Ovary (tissue), 9 donors: ENCODE measurements around the gene ARHGAP28. TPM values are rescaled to one million over a fixed set of nuclear protein-coding genes. Genes with fewer than 3 reads are reported as not detected.
A peak's percentile ranks its signal among the peaks of the same experiment; 100 is the strongest.

Source experiments
- DNase-seq, 5 donors: peaks; one replicate each; pipeline ENCODE4 v3.0.0-alpha.2; 2019 to 2020
- H3K27ac ChIP-seq, 2 donors: fragments of 200-600 bp; one replicate each; pipeline versions ENCODE4 v1.5.1 to v1.8.0; 2019 to 2022
- H3K27me3 ChIP-seq: fragments of 200-600 bp; one replicate; pipeline ENCODE4 v1.8.0; 2022
- H3K36me3 ChIP-seq: fragments of 200-600 bp; sonication (generic); one replicate; pipeline ENCODE4 v1.5.1; 2019
- H3K4me1 ChIP-seq: one replicate; pipeline ENCODE4 v1.8.1; 2013; ENCODE audit warnings: mild to moderate bottlenecking, moderate library complexity; ENCODE audit not compliant: insufficient read depth
- H3K4me3 ChIP-seq: fragments of 200-600 bp; sonication (generic); one replicate; pipeline ENCODE4 v1.5.1; 2017
- H3K9me3 ChIP-seq, 2 donors: fragments of 200-600 bp in 1 of 2; sonication (generic) in 1 of 2; one replicate each; pipeline versions ENCODE4 v1.5.1 to v1.8.1; 2013 to 2019; ENCODE audit warnings: mild to moderate bottlenecking in 1 of 2, moderate library complexity in 1 of 2
- EP300 ChIP-seq: sonication (generic); formaldehyde crosslinking; IDR thresholded peaks from one replicate; pipeline ENCODE4 v1.6.1; 2017; ENCODE audit warnings: antibody characterized with exemption
- POLR2A ChIP-seq: fragments of 450-650 bp; IDR thresholded peaks from one replicate; pipeline ENCODE4 v1.6.1; 2017; ENCODE audit warnings: antibody characterized with exemption, mild to moderate bottlenecking, moderate library complexity
- WGBS, 3 donors: extraction: QIAGEN DNeasy Blood & Tissue Kit in 1 of 3; methylation state at CpG; one replicate each; pipeline versions ENCODE4 v1.1.5 to v1.1.7; 2013 to 2017; 5-methylcytosine and 5-hydroxymethylcytosine counted together
- intact Hi-C, 4 donors: fragments of 100-400 bp; cut with DNase I; formaldehyde crosslinking; loops; one replicate each; pipeline versions ENCODE4 v1.11.0 to v1.15.1; 2022 to 2023
- polyA plus RNA-seq, 2 donors: library from polyadenylated mRNA; stranded (reverse); fragments of 200-250 nt in 1 of 2; fragments of 350-450 nt in 1 of 2; fragmentation: Illumina TruSeq in 1 of 2; extraction: RNeasy Lipid Tissue Mini Kit (QIAGEN cat#74804) in 1 of 2; gene quantifications; one replicate each; pipeline ENCODE4 v1.2.3, GENCODE V29; 2013 to 2014
- total RNA-seq, 7 donors: library from RNA; depleted of rRNA in 2 of 7; stranded (reverse); fragments of >200 nt in 2 of 7; fragmentation: NEBNext Ultra II Directional in 3 of 7; extraction: Animal tissue kit (Norgen Biotek cat#: 25700) in 3 of 7; gene quantifications; one replicate each; pipeline versions ENCODE4 v1.1.0 to v1.2.4, GENCODE V29; 2016 to 2023
- TF ChIP-seq, protein P1 (sequence below), 3 donors: fragments of 450-650 bp in 2 of 3; fragments of 200-600 bp in 1 of 3; IDR thresholded peaks; one replicate each; pipeline versions ENCODE4 v1.5.1 to v1.8.0; 2016 to 2022; ENCODE audit warnings: antibody characterized with exemption in 3 of 3, mild to moderate bottlenecking in 1 of 3
- donor health status: DM: no; HTN: no; CAD: no; lungs with moderate emphysema.
- donor health status: DM: no; HTN: no; CAD: no.
- donor health status: Bipolar disorder and iron deficiency.
- donor health status: DM: yes; HTN: yes; CAD: no.
- donor health status: DM: no; HTN: no; CAD: no.
- donor health status: DM: yes; HTN: yes; CAD: no.

The ARHGAP28 gene
- total and polyA plus RNA-seq, 9 donors = 5.9 to 28.7 (median 16.9) TPM

DNA sequence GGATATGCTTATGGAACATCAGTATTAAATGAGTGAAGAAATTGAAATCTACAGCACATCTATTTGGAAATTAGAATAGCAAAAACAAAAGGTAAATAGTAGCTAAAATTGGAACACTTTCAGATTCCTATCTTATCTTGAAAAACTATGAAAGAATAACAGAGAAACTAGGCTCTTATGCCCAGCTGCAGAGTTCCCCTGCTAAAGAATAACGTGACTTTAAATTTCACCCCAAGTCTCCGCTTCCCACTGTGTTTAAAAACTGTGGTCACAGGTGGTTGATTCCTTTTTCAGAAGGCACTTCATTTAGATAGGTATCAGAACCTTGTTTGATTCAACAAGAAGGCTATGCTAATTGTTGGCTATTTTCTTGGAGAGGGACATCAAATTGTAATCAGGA lies 30.1 kb downstream of the ARHGAP28 start:
- 40 to 85% (median 68%) methylated on average over 2 of the region's 2 CpGs for WGBS, 3 donors
- H3K4me3 ChIP-seq = no peak overlapping the region
- no peaks in the 10 kb centered on the region for H3K4me1 ChIP-seq
- intact Hi-C loops = no loop called here
- no peaks in the 10 kb centered on the region for H3K9me3 ChIP-seq
- DNase-seq = no peak
- TF ChIP-seq, protein P1, sequence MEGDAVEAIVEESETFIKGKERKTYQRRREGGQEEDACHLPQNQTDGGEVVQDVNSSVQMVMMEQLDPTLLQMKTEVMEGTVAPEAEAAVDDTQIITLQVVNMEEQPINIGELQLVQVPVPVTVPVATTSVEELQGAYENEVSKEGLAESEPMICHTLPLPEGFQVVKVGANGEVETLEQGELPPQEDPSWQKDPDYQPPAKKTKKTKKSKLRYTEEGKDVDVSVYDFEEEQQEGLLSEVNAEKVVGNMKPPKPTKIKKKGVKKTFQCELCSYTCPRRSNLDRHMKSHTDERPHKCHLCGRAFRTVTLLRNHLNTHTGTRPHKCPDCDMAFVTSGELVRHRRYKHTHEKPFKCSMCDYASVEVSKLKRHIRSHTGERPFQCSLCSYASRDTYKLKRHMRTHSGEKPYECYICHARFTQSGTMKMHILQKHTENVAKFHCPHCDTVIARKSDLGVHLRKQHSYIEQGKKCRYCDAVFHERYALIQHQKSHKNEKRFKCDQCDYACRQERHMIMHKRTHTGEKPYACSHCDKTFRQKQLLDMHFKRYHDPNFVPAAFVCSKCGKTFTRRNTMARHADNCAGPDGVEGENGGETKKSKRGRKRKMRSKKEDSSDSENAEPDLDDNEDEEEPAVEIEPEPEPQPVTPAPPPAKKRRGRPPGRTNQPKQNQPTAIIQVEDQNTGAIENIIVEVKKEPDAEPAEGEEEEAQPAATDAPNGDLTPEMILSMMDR (IDR thresholded peaks at IDR 0.05) = no peak
- TF ChIP-seq POLR2A (no peak), EP300 (no peak)
- H3K36me3 ChIP-seq = no peaks in the 10 kb centered on the region
- no peak overlapping the region for H3K27ac ChIP-seq
- H3K27me3 ChIP-seq = no peaks in the 10 kb centered on the region

DNA sequence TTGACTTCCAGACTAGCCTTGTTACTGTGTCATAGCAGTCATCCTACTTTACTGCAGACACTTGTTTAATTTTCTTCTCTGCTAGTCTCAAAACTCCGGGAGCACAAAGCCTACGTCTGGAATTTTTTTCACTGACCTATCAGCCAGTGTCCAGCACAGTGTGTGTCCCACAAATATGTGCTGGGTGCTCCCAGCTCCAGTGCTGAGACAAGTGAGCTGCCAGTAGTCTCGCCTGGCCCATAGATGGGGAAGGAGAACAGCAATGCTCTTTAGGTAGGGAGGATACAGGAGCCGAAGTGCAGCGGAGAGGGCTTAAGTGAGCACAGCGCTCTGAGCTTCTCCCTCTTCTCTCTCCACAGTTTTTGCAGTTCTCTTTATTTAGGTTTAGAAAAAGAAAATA lies 34.0 kb downstream of the ARHGAP28 start:
- no peaks in the 10 kb centered on the region for H3K9me3 ChIP-seq
- no peaks in the 10 kb centered on the region for H3K27me3 ChIP-seq
- H3K4me3 ChIP-seq = no peak overlapping the region
- H3K27ac ChIP-seq = no peak overlapping the region
- DNase-seq = no peak
- H3K4me1 ChIP-seq = no peaks in the 10 kb centered on the region
- intact Hi-C loops = no loop called here
- 71 to 74% (median 73%) methylated on average over 6 of the region's 6 CpGs for WGBS, 3 donors
- H3K36me3 ChIP-seq = no peaks in the 10 kb centered on the region
- TF ChIP-seq POLR2A (no peak), EP300 (no peak)
- TF ChIP-seq, protein P1 (IDR thresholded peaks at IDR 0.05) = no peak

DNA sequence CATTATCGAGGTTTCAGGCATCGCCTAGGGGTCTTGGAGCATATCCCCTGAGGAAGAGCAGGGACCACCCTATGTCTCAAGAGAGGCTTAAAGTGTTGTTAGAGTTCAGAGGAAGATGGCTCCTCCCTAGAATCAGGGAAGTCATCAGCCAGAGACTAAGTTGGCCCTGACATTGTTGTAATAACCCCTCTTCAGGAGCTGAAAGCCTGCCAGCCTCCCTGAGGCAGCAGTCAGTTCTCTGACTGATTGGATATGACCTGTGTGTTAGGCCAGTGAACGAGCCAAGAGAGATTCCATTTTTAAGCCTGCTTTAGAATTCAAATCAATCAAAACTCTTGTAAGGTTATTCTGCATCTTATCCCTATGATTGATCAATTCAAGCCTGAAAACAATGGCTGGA lies 34.9 kb downstream of the ARHGAP28 start:
- H3K36me3 ChIP-seq = no peaks in the 10 kb centered on the region
- 83 to 92% (median 89%) methylated on average over 3 of the region's 3 CpGs for WGBS, 3 donors
- no peaks in the 10 kb centered on the region for H3K4me1 ChIP-seq
- DNase-seq = no peak
- H3K4me3 ChIP-seq = no peak overlapping the region
- no peaks in the 10 kb centered on the region for H3K27me3 ChIP-seq
- H3K9me3 ChIP-seq = no peaks in the 10 kb centered on the region
- H3K27ac ChIP-seq = no peak overlapping the region
- no peak for TF ChIP-seq EP300
- TF ChIP-seq, protein P1 (IDR thresholded peaks at IDR 0.05) = no peak
- no peak for TF ChIP-seq POLR2A
- intact Hi-C loops = no loop called here

DNA sequence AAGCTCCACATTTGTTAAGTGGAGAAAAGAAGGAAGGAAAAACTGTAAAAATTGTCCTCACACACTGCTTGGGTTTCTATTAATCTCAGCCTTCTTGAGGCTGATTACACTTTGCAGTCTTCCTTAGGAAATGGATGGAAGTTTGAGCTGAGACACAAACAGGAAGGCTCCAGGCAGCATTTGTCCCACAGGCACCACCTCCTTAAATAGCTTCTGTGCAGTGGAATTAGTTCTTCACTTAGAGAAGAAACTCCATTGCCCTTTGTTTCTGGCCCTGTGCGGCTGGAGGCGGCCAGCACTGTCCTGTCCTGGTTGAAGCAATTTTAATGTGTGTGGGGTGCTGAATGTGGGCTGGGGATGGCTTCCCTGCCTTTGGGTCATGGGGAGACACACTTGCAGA lies 44.3 kb downstream of the ARHGAP28 start:
- Histone ChIP-seq H3K4me3 (no peak overlapping the region), H3K36me3 (no peaks in the 10 kb centered on the region), H3K27me3 (no peaks in the 10 kb centered on the region), H3K9me3 (no peaks in the 10 kb centered on the region), H3K27ac (no peak overlapping the region), H3K4me1 (peaks cover 6% of the 10 kb centered on the region)
- WGBS, 3 donors = 89 to 94% (median 91%) methylated on average over 2 of the region's 2 CpGs
- TF ChIP-seq, protein P1 (IDR thresholded peaks at IDR 0.05) = no peak
- DNase-seq = no peak
- intact Hi-C loops = no loop called here

DNA sequence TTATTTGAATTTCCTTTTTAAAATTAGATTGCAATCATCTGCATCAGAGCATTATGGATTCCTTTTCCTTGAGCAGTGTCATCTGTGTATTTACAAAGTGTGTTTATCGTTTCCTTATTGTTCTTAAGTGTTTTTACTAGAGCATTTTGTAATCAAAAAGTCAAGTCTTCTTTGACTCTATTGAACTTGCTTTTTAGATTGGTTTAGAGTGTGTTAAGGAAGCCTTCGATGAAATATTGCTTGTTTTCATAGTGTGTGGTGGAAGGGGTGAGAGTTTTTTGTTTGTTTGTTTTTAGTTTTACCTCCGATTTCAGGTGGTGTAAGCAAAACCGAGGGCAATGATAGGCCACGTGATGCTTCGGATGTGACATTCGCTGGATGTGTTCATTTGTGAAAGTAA lies 45.7 kb downstream of the ARHGAP28 start:
- intact Hi-C loops = loop anchor here in 1 of 4 donors (5.0 kb wide), 1 partner anchor 43 kb away; no protein-coding TSS in a partner anchor

More for the DNA sequence above, 45.7 kb downstream of the ARHGAP28 start:
- Histone ChIP-seq H3K27me3 (no peaks in the 10 kb centered on the region), H3K27ac (peak overlapping the region in 1 of 2 donors; percentile 74), H3K4me3 (no peak overlapping the region), H3K4me1 (peaks cover 6% of the 10 kb centered on the region), H3K9me3 (no peaks in the 10 kb centered on the region), H3K36me3 (no peaks in the 10 kb centered on the region)
- WGBS, 3 donors = 86 to 91% (median 87%) methylated on average over 7 of the region's 7 CpGs
- DNase-seq = no peak
- TF ChIP-seq EP300 = no peak
- TF ChIP-seq, protein P1 (IDR thresholded peaks at IDR 0.05) = no peak
- no peak for TF ChIP-seq POLR2A
